ENCODE measurements around the gene ZNF844.
"Not testable (repeated sequence)": the region's sequence is repeated elsewhere in the genome, so short reads cannot be mapped to it uniquely, and the experiment has no call there.

The ZNF844 gene

DNA sequence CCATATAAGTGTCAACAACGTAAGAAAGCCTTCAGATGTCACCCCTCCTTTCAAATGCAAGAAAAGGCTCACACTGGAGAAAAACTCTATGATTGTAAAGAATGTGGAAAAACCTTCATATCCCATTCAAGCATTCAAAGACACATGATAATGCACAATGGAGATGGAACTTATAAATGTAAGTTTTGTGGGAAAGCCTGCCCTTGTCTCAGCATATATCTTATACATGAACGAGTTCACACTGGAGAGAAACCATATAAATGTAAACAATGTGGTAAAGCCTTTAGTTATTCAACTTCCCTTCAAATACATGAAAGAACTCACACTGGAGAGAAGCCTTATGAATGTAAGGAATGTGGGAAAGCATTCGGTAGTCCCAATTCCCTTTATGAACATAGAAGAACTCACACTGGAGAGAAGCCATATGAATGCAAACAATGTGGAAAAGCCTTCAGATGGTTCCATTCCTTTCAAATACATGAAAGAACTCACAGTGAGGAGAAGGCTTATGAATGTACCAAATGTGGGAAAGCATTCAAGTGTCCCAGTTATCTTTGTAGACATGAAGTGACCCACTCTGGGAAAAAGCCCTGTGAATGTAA lies 11.1 kb downstream of the ZNF844 start:
- Histone ChIP-seq H4K91ac (ENCODE audit: low read depth, low read length) (no peak overlapping the region), H3K4me2 (ENCODE audit: low read length) (no peak overlapping the region), H3K23ac (ENCODE audit: low read length) (no peak overlapping the region), H3K79me2 (ENCODE audit: control insufficient read depth, insufficient read depth, low read length, poor library complexity) (no peaks in the 10 kb centered on the region), H3K36me3 (ENCODE audit: control insufficient read depth in 1 of 2, insufficient read depth in 2 of 2, low read length in 2 of 2) (peaks cover 15 to 32% of the 10 kb centered on the region in 2 experiments), H3K79me1 (ENCODE audit: low read length) (no peaks in the 10 kb centered on the region), H3K4me1 (ENCODE audit: control insufficient read depth in 1 of 2, insufficient read depth in 2 of 2, low read length in 2 of 2) (no peaks in the 10 kb centered on the region), H3K4ac (ENCODE audit: low read depth, low read length) (no peak overlapping the region), H2AFZ (ENCODE audit: insufficient read depth, low read length, poor library complexity) (no peak overlapping the region), H2AK5ac (ENCODE audit: low read length) (no peak overlapping the region), H3K4me3 (ENCODE audit: low read depth, low read length) (no peak overlapping the region), H3K18ac (ENCODE audit: low read length) (no peak overlapping the region), H2BK12ac (ENCODE audit: low read length) (no peak overlapping the region), H3K14ac (ENCODE audit: low read length) (no peak overlapping the region), H4K12ac (ENCODE audit: low read depth, low read length) (no peak overlapping the region), H4K8ac (ENCODE audit: low read depth, low read length) (no peak overlapping the region), H3K27me3 (ENCODE audit: insufficient read depth, low read length) (no peaks in the 10 kb centered on the region), H2BK5ac (ENCODE audit: low read depth, low read length, poor library complexity) (no peak overlapping the region), H3K27ac (ENCODE audit: low read depth, low read length) (no peak overlapping the region), H3K9ac (ENCODE audit: low read length) (no peak overlapping the region), H2BK120ac (ENCODE audit: insufficient read depth, low read length, poor library complexity) (no peak overlapping the region), H3K9me3 (ENCODE audit: insufficient read depth, low read depth, low read length) (peaks cover 17% of the 10 kb centered on the region)
- no CpG with 5 or more reads among the region's 3 CpGs for WGBS (ENCODE audit: extremely low coverage, insufficient coverage, insufficient read length)
- DNase-seq, result no peak

DNA sequence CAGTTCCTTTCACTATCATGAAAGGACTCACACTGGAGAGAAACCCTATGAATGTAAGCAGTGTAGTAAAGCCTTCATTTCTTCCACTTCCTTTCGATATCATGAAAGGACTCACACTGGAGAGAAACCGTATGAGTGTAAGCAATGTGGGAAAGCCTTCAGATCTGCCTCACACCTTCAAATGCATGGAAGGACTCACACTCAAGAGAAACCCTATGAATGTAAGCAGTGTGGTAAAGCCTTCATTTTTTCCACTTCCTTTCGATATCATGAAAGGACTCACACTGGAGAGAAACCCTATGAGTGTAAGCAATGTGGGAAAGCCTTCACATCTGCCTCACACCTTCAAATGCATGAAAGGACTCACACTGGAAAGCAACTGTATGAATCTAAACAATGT lies 11.8 kb downstream of the ZNF844 start:
- WGBS (ENCODE audit: extremely low coverage, insufficient coverage, insufficient read length), result no CpG with 5 or more reads among the region's 3 CpGs
- not testable (repeated sequence) for H3K18ac ChIP-seq (ENCODE audit: low read length); H2AFZ ChIP-seq (ENCODE audit: insufficient read depth, low read length, poor library complexity); H3K27ac ChIP-seq (ENCODE audit: low read depth, low read length); H3K4ac ChIP-seq (ENCODE audit: low read depth, low read length); H2BK12ac ChIP-seq (ENCODE audit: low read length); H3K4me1 ChIP-seq (ENCODE audit: control insufficient read depth in 1 of 2, insufficient read depth in 2 of 2, low read length in 2 of 2); H3K79me2 ChIP-seq (ENCODE audit: control insufficient read depth, insufficient read depth, low read length, poor library complexity); H2BK120ac ChIP-seq (ENCODE audit: insufficient read depth, low read length, poor library complexity); H3K79me1 ChIP-seq (ENCODE audit: low read length); H3K23ac ChIP-seq (ENCODE audit: low read length); H3K4me3 ChIP-seq (ENCODE audit: low read depth, low read length); H4K91ac ChIP-seq (ENCODE audit: low read depth, low read length); H3K14ac ChIP-seq (ENCODE audit: low read length); DNase-seq; H3K4me2 ChIP-seq (ENCODE audit: low read length); H3K27me3 ChIP-seq (ENCODE audit: insufficient read depth, low read length); H3K9ac ChIP-seq (ENCODE audit: low read length); H4K12ac ChIP-seq (ENCODE audit: low read depth, low read length); H2AK5ac ChIP-seq (ENCODE audit: low read length); H4K8ac ChIP-seq (ENCODE audit: low read depth, low read length); H2BK5ac ChIP-seq (ENCODE audit: low read depth, low read length, poor library complexity)
- Histone ChIP-seq H3K9me3 (ENCODE audit: insufficient read depth, low read depth, low read length) (peaks cover 17% of the 10 kb centered on the region), H3K36me3 (ENCODE audit: control insufficient read depth in 1 of 2, insufficient read depth in 2 of 2, low read length in 2 of 2) (peaks cover 15 to 32% of the 10 kb centered on the region in 2 experiments)

DNA sequence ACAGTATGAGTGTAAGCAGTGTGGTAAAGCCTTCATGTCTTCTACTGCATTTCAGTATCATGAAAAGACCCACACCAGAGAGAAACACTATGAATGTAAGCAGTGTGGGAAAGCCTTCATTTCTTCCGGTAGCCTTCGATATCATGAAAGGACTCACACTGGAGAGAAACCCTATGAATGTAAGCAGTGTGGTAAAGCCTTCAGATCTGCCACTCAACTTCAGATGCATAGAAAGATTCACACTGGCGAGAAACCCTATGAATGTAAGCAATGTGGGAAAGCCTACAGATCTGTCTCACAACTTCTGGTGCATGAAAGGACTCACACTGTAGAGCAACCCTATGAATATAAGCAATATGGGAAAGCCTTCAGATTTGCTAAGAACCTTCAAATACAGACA lies 12.8 kb downstream of the ZNF844 start:
- no peak overlapping the region for H3K27ac ChIP-seq (ENCODE audit: low read depth, low read length)
- H2BK12ac ChIP-seq (ENCODE audit: low read length), result no peak overlapping the region

DNA sequence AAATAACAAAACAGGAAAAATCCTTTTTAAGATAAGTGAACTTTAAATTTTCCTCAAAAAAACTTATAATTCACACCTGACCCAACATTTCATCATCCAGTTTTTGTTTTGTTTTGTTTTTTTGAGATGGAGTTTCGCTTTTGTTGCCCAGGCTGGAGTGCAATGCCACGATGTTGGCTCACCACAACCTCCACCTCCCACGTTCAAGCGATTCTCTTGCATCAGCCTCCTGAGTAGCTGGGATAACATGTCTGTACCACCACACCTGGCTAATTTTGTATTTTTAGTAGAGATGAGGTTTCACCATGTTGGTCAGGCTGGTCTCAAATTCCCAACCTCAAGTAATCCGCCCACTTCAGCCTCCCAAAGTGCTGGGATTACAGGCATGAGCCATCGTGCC lies 18.8 kb downstream of the ZNF844 start:
- H3K9ac ChIP-seq (ENCODE audit: low read length); H3K4me2 ChIP-seq (ENCODE audit: low read length); H3K9me3 ChIP-seq (ENCODE audit: insufficient read depth, low read depth, low read length); H2BK12ac ChIP-seq (ENCODE audit: low read length); H4K8ac ChIP-seq (ENCODE audit: low read depth, low read length); H3K27ac ChIP-seq (ENCODE audit: low read depth, low read length); DNase-seq; H2AK5ac ChIP-seq (ENCODE audit: low read length); H3K27me3 ChIP-seq (ENCODE audit: insufficient read depth, low read length); H3K79me1 ChIP-seq (ENCODE audit: low read length); H3K18ac ChIP-seq (ENCODE audit: low read length); H2AFZ ChIP-seq (ENCODE audit: insufficient read depth, low read length, poor library complexity); H3K36me3 ChIP-seq (ENCODE audit: control insufficient read depth in 1 of 2, insufficient read depth in 2 of 2, low read length in 2 of 2); H4K12ac ChIP-seq (ENCODE audit: low read depth, low read length); H3K4ac ChIP-seq (ENCODE audit: low read depth, low read length); H3K23ac ChIP-seq (ENCODE audit: low read length); H2BK5ac ChIP-seq (ENCODE audit: low read depth, low read length, poor library complexity); H3K4me3 ChIP-seq (ENCODE audit: low read depth, low read length); H2BK120ac ChIP-seq (ENCODE audit: insufficient read depth, low read length, poor library complexity); H3K79me2 ChIP-seq (ENCODE audit: control insufficient read depth, insufficient read depth, low read length, poor library complexity); H3K14ac ChIP-seq (ENCODE audit: low read length); H4K91ac ChIP-seq (ENCODE audit: low read depth, low read length); H3K4me1 ChIP-seq (ENCODE audit: control insufficient read depth in 1 of 2, insufficient read depth in 2 of 2, low read length in 2 of 2): not testable (repeated sequence)
- WGBS (ENCODE audit: extremely low coverage, insufficient coverage, insufficient read length), result no CpG with 5 or more reads among the region's 6 CpGs

More for the DNA sequence above, 12.8 kb downstream of the ZNF844 start:
- no peaks in the 10 kb centered on the region for H3K27me3 ChIP-seq (ENCODE audit: insufficient read depth, low read length)
- H4K8ac ChIP-seq (ENCODE audit: low read depth, low read length), result no peak overlapping the region
- no peak overlapping the region for H2AFZ ChIP-seq (ENCODE audit: insufficient read depth, low read length, poor library complexity)
- H4K91ac ChIP-seq (ENCODE audit: low read depth, low read length), result no peak overlapping the region
- no peak for DNase-seq
- H3K79me1 ChIP-seq (ENCODE audit: low read length), result no peaks in the 10 kb centered on the region
- H3K9me3 ChIP-seq (ENCODE audit: insufficient read depth, low read depth, low read length), result peaks cover 17% of the 10 kb centered on the region
- no peak overlapping the region for H3K4me2 ChIP-seq (ENCODE audit: low read length)
- H3K9ac ChIP-seq (ENCODE audit: low read length), result no peak overlapping the region
- no peak overlapping the region for H3K4me3 ChIP-seq (ENCODE audit: low read depth, low read length)
- no peak overlapping the region for H3K23ac ChIP-seq (ENCODE audit: low read length)
- H3K36me3 ChIP-seq (ENCODE audit: control insufficient read depth in 1 of 2, insufficient read depth in 2 of 2, low read length in 2 of 2), result peaks cover 15 to 32% of the 10 kb centered on the region in 2 experiments
- no peak overlapping the region for H3K4ac ChIP-seq (ENCODE audit: low read depth, low read length)
- H2BK120ac ChIP-seq (ENCODE audit: insufficient read depth, low read length, poor library complexity), result no peak overlapping the region
- H3K14ac ChIP-seq (ENCODE audit: low read length), result no peak overlapping the region
- H3K79me2 ChIP-seq (ENCODE audit: control insufficient read depth, insufficient read depth, low read length, poor library complexity), result no peaks in the 10 kb centered on the region
- no peak overlapping the region for H2AK5ac ChIP-seq (ENCODE audit: low read length)
- no peak overlapping the region for H4K12ac ChIP-seq (ENCODE audit: low read depth, low read length)
- no peak overlapping the region for H3K18ac ChIP-seq (ENCODE audit: low read length)
- H3K4me1 ChIP-seq (ENCODE audit: control insufficient read depth in 1 of 2, insufficient read depth in 2 of 2, low read length in 2 of 2), result no peaks in the 10 kb centered on the region
- WGBS (ENCODE audit: extremely low coverage, insufficient coverage, insufficient read length), result no CpG with 5 or more reads among the region's 3 CpGs
- H2BK5ac ChIP-seq (ENCODE audit: low read depth, low read length, poor library complexity), result no peak overlapping the region
